ENCODE measurements around the gene ERAP2. TPM values are rescaled to one million over a fixed set of nuclear protein-coding genes. Genes with fewer than 3 reads are reported as not detected.
A peak's percentile ranks its signal among the peaks of the same experiment; 100 is the strongest.
"Not testable (repeated sequence)": the region's sequence is repeated elsewhere in the genome, so short reads cannot be mapped to it uniquely, and the experiment has no call there.

Gene ERAP2, protein sequence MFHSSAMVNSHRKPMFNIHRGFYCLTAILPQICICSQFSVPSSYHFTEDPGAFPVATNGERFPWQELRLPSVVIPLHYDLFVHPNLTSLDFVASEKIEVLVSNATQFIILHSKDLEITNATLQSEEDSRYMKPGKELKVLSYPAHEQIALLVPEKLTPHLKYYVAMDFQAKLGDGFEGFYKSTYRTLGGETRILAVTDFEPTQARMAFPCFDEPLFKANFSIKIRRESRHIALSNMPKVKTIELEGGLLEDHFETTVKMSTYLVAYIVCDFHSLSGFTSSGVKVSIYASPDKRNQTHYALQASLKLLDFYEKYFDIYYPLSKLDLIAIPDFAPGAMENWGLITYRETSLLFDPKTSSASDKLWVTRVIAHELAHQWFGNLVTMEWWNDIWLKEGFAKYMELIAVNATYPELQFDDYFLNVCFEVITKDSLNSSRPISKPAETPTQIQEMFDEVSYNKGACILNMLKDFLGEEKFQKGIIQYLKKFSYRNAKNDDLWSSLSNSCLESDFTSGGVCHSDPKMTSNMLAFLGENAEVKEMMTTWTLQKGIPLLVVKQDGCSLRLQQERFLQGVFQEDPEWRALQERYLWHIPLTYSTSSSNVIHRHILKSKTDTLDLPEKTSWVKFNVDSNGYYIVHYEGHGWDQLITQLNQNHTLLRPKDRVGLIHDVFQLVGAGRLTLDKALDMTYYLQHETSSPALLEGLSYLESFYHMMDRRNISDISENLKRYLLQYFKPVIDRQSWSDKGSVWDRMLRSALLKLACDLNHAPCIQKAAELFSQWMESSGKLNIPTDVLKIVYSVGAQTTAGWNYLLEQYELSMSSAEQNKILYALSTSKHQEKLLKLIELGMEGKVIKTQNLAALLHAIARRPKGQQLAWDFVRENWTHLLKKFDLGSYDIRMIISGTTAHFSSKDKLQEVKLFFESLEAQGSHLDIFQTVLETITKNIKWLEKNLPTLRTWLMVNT
- 22.5 and 49.2 TPM in 2 replicates for total RNA-seq (2014; rRNA removed; shearing (Covaris generic); ENCODE audit: low replicate concordance)

DNA sequence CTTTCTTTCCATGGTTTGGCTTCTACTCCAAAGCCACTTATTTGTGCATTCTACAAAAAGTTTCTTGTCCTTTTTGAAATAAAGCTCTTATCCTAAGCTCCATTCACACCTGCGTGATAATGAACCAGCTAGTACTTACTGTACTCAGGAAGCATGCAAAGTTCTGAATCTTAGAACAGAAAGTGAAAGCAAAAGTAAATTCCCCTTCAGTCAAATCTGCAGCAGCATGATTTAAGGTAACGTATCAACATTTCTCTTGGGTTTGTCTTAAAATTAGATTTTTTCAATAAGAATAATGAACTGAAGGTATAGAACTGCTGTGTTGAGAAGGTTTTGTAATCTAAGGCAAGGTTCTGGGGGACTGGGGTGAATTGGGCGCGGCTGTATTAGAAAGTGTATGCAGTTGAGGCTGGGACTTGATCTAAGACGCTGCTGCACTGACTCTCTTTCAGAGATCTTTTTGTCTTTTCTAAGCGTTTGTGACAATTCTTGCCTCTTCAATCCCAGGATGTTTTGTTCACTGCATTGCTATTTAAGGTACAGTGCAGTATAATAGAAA is at the start of gene ERAP2:
TSS of gene ERAP2 (plus strand) at position 209 of the 559 bp plus-strand sequence. CDS start 3,186 bp downstream, outside the sequence.
- in situ Hi-C loops (cut with HindIII; ENCODE audit: low pct_unique_long_range_greater_than_20kb, low sequenced_read_pairs), result no loop called here
- peak; percentile 64 for DNase-seq (ENCODE audit: low read depth)

DNA sequence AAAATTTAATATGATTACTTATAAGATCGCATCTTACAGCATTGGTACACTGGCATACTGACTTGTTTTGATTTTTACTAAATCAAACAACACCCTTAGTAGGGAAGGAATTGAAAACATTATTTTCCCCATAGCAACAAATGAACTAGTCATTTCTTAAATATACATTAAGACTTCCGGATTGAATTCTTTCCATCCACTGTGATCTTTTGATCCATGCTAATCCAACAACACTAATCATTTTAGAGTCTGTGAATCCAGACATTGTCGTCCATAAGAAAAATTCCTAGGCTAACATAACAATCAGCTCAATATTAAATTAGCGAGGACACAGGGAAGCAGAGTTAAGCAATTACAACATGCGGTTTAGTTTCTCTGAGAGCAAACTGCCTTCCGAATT is 47.0 kb upstream of the ERAP2 start:
- no peak for DNase-seq (ENCODE audit: low read depth)
- in situ Hi-C loops (cut with HindIII; ENCODE audit: low pct_unique_long_range_greater_than_20kb, low sequenced_read_pairs), result no loop called here

DNA sequence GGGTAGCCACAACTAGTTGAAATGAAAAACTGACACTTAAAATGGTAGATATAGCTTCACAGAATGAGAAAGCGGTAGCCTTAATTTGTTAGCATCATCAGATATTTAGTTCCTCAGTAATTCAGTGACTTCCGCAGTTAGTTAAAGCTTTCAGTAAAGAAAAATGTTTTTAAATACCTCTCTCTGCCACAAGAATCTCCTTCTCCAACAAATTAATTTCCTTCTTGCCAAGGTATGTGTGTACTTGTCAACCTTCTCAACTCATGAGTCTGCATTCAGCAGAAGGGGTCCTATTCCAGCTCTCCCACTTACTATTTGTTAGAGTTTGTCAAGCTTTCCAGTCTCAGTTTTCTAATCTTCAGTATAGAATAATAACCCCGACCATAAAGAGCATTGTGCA is 42.3 kb upstream of the ERAP2 start:
- in situ Hi-C loops (cut with HindIII; ENCODE audit: low pct_unique_long_range_greater_than_20kb, low sequenced_read_pairs), result no loop called here
- DNase-seq (ENCODE audit: low read depth), result no peak

DNA sequence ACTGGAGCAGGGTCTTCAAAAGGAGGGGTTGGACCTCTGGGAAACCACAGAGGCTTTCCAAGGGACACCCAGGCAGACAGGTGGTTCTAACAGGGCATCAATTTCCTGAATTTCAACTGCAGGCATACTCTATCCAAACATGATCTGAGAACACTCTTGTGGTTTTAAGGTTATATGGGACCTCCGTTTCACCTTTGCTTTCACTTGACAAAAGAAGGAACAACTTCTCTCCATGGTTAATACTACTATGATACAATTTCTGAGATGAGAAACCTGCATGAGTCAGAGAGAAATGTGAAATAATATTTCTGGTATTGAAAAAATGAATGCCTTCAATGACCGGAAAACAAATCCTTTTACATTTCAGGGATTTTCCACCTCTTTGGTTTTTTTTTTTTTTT is 40.5 kb upstream of the ERAP2 start:
- in situ Hi-C loops (cut with HindIII; ENCODE audit: low pct_unique_long_range_greater_than_20kb, low sequenced_read_pairs), result no loop called here
- DNase-seq (ENCODE audit: low read depth), result no peak

DNA sequence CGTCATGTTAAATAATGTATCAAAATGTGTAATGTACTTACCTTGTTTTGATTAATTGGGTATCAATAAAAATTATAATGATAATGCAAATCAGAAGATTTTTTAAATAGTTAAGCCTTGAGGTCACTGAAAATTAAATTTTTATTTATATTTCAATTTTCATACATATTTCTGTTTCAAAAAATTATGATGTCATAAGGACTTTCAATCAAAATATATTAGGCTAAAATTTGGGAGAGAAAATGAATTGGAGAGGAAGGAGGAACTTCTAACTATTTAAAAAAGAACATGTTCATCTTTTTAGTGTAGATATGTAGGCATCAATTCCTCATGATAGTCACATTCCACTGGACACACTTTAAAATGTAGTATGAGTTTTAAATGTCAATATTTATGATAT is 39.5 kb upstream of the ERAP2 start:
- in situ Hi-C loops (cut with HindIII; ENCODE audit: low pct_unique_long_range_greater_than_20kb, low sequenced_read_pairs), result no loop called here

DNA sequence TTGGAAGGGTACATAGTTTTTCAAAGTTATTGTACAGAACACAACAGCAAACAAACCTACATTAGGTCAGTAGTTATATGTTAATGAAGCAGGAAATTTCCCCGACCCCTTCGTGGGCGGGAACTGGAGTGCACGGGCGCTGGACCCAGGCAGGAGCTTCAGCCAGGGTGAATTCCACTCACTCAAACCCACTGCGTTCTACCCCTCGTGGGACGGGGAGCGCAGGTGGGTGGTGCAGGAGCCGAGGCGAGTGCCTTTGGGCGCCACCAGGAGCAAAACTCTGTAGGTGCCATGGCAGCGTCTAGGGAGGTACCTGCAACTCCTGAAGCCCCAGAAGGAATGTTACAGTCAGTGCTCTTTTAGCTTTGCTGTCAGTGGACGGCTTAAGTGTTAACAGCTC is 39.0 kb upstream of the ERAP2 start:
- in situ Hi-C loops (cut with HindIII; ENCODE audit: low pct_unique_long_range_greater_than_20kb, low sequenced_read_pairs), result no loop called here

More for the DNA sequence above, 39.5 kb upstream of the ERAP2 start:
- DNase-seq (ENCODE audit: low read depth), result no peak

DNA sequence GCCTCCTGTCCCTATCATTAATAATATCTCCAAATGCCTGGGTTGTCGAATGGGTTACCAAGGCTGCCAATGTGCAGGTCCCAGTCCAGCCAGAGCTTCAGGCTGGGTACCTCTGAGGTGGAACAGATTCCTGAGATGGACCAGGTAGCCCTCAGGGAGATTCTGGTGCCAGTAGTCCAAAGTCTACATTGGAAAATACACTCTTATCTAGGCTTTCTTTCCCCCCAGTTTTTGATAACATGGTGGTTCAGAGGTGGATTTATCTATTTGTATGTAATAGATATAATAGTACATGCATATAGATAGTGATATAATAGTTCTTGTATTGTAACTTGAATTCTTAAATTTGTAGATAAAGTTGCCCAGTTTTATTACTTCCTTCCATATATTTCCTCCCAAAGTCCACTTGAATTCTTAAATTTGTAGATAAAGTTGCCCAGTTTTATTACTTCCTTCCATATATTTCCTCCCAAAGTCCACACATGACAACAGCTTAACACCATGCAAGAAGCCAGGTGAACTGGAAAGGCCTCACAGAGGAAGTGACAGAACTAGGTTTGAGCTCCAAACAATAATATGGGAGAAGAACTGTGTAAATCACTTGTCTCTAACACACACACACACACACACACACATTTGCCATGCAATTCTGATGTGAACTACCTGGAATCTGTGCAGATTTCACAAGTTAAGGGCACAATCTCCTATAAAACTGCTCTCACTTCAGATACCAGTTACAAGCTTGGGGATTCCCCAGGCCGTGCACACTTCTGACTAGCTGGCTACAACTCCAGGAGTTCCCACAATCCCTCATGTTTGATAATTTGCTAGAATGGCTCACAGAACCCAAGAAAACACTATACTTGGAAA is 37.9 kb upstream of the ERAP2 start:
- in situ Hi-C loops (cut with HindIII; ENCODE audit: low pct_unique_long_range_greater_than_20kb, low sequenced_read_pairs), result no loop called here
- no peak for DNase-seq (ENCODE audit: low read depth)

More for the DNA sequence above, 39.0 kb upstream of the ERAP2 start:
- no peak for DNase-seq (ENCODE audit: low read depth)

DNA sequence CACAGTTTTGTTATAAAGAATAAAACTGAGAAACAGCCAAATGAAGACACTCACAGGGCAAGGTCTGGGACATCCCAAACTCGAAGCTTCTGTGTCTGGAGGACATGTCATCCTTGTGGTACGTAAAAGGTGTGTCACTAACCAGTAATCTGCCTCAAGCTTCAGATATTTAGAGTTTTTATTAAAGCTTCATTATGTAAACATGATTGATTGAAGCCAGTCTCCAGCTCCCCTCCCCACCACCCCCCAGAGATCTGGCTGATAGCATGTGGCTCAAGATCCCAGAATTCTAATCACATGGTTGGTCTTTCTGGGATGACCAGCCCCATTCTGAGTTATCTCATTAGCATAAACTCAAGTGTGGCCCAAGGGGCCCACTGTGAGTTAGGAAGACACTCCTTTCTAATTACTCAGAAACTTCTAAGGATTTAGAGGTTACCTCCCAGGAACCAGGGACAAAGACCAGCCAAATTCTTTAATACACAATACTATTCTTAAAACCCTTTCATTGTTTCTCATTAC is 37.2 kb upstream of the ERAP2 start:
- in situ Hi-C loops (cut with HindIII; ENCODE audit: low pct_unique_long_range_greater_than_20kb, low sequenced_read_pairs), result no loop called here
- DNase-seq (ENCODE audit: low read depth), result no peak

DNA sequence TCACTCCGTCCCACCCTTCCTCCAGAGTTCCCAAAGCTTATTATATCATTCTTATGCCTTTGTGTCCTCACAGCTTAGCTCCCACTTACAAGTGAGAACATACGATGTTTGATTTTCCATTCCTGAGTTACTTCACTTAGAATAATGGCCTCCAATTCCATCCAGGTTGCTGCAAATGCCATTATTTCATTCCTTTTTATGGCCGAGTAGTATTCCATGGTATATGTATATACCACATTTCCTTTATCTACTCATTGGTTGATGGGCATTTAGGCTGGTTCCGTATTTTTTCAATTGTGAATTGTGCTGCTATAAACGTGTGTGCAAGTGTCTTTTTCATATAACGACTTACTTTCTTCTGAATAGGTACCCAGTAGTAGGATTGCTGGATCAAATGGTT is 34.4 kb upstream of the ERAP2 start:
- in situ Hi-C loops (cut with HindIII; ENCODE audit: low pct_unique_long_range_greater_than_20kb, low sequenced_read_pairs); DNase-seq (ENCODE audit: low read depth): not testable (repeated sequence)

DNA sequence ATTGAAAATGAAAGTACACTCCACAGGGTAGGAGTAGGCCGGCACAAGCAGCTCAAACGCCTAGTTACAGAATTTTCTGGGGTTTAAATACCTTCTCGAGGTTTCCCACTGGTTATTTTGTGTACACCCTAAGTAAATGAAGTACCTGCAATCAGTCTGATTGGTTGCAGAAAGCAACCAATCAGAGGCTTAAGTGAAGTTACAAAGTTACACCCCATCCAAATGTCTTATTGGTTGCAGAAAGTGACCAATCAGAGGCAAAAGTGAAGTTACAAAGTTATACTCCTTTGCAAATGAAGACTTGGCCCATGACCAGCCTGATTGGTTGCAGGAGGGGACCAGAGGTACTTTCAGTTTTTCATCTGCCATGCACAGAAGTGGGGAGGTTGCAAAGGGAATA is 33.2 kb upstream of the ERAP2 start:
- peak; percentile 3 for DNase-seq (ENCODE audit: low read depth)
- in situ Hi-C loops (cut with HindIII; ENCODE audit: low pct_unique_long_range_greater_than_20kb, low sequenced_read_pairs), result no loop called here

DNA sequence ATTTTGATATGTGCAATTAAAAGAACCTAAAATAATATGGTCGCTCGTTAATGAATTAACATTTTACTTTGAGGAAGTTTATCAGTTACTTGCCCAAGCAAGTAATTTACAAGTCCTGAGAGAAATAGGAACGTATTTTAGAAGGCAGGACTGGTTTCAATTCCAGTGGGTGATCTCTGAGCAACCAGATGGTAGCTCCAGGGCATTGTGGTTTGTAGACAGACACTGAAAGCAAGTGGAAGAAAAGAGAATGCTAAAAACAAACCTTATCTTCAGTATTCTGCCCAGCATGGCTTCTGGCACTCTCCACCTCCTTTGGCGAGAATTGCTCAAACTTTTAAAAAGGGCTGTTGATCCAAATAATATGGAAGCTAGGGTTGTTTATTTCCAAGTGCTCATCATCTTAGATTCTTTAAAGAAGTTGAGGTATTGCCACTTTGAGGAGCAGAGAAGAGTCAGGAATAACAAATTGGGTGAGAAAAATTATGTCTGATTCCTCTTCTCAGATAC is 31.8 kb upstream of the ERAP2 start:
- in situ Hi-C loops (cut with HindIII; ENCODE audit: low pct_unique_long_range_greater_than_20kb, low sequenced_read_pairs), result no loop called here
- DNase-seq (ENCODE audit: low read depth), result no peak

DNA sequence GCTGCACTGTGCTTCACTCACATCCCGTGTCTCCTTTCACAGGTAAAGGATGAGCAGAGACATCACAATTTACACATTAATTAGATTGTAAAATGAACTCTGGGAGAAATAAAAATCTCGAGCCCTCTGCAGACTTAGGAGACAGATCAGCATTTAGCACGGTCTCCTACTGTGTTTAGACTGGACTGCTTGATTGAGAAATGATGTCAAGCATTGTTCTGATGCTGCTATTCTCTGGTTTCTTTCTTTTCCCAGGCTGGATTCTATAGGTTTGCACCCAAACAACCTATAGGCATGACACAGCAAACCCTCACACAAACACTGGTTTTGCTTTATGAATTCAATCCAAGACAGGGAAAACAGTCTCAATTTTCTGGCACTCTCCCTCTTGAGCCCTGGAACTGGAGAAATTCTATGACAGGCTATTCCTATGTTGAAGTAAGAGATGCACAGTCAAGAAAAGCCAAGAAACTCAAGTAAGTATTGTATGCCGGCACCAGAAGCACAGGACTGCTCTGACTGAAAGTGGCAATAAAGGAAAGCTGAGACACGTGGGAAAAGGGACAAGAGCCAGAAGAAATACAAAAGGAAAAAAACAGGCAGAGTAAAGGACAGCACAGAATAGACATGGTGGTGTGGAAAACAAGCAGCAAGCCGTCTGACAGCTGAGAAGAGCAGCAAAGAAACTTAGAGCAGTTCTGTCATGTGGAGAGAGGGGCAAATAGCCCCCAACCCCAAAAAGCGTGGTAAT is 24.8 kb upstream of the ERAP2 start:
- no peak for DNase-seq (ENCODE audit: low read depth)
- in situ Hi-C loops (cut with HindIII; ENCODE audit: low pct_unique_long_range_greater_than_20kb, low sequenced_read_pairs), result no loop called here

DNA sequence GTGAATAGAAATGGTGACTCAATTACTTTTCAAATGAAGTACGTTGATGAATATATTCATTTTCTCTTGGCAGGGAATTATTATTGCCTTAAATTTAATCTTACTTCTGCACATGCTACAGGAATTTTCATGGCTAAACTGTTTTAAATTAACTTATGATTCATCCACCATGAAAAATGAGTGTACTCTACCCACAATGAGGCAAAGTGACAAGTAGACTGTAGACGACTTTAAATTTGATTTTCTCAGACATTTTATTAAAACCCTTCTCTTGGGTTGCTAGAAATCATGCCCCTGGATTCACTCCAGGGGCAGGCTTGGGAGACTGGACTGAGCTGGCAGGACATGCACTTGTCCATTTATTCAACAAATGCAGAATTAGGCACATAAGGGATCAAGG is 23.5 kb upstream of the ERAP2 start:
- DNase-seq (ENCODE audit: low read depth), result no peak
- in situ Hi-C loops (cut with HindIII; ENCODE audit: low pct_unique_long_range_greater_than_20kb, low sequenced_read_pairs), result no loop called here

DNA sequence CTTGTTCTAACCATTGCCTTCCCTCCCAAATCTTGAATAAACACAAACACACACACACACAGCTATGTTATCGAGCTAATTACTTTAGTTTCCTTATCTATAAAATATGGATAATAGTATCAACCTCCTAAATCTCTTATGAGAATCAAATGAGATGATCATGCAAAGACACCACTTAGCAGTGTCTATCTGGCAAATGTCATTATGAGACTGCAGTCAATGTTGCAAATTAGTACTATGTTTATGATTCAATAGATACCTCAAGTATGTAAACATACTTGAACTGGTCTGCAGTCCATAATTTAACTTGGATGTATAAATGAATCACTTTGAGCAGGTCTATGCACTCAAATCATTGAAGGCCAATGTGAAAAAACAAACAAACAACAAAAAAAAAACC is 22.2 kb upstream of the ERAP2 start:
- DNase-seq (ENCODE audit: low read depth), result no peak
- in situ Hi-C loops (cut with HindIII; ENCODE audit: low pct_unique_long_range_greater_than_20kb, low sequenced_read_pairs), result no loop called here

DNA sequence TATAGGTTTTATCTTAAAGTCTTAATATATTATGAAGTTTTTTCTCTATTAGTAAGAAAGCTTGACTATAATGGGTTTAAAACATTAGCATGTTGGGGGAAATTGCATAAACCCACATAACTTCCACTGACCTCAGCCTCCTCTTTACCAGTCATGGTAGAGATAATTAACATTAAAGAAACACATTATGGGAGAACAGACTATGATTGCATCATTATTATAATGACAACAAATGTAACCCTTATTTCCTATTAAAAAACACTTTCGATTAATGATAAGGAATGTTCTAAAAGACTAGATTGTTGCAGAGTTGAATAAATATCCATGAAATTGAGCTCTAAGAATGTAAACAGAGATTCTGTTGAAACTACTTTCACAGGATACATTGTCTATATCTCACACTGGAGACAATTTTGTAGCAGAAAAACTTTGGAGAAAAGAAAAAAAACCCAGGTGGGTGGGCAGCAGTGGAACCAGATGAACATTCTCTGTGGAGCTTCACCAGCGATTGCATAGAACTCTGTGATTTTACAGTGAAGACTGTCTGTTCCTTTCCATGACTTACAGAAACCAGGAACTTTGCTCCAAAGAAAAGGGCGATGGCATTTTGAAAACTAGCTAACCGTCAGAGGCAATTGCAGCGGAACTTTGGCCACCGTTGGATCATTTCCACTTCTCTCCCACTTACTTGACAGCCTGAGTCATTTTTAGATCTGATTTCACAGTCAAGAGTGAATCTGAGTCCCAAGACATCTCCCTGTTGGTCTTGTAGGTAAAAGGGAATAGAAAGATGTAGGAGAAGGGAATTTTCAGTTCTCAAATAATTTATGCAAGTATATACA is 21.0 kb upstream of the ERAP2 start:
- DNase-seq (ENCODE audit: low read depth), result no peak
- in situ Hi-C loops (cut with HindIII; ENCODE audit: low pct_unique_long_range_greater_than_20kb, low sequenced_read_pairs), result no loop called here

DNA sequence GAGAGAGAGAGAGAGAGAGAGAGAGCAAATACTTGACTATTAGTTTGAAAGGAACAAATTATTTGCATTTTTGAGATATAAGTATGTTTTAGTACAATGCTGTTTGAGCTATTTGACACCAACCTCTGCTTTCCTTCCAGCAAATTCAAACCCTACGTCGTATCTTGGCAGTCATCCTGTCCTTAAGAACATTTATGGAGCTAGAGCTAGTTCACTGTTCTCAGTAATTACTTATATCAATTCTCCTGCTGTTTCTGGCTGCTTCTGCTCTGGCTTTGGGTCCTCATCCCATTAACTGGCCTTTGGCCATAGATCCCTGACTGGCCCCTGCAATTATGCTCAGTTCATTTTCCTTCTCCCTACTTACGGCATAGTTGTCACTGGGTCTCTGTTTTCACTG is 19.9 kb upstream of the ERAP2 start:
- DNase-seq (ENCODE audit: low read depth), result no peak
- in situ Hi-C loops (cut with HindIII; ENCODE audit: low pct_unique_long_range_greater_than_20kb, low sequenced_read_pairs), result no loop called here
